ENCODE measurements around the gene BCAS1. TPM values are rescaled to one million over a fixed set of nuclear protein-coding genes. Genes with fewer than 3 reads are reported as not detected.
A peak's percentile ranks its signal among the peaks of the same experiment; 100 is the strongest.

BCAS1 gene
- total RNA-seq, 3 donors from 2014 or later, result 39.4 to 191 (median 101) TPM

GRCh38 chr20:53920647-53921245, 149.6 kb downstream of the BCAS1 start:
- no peak for DNase-seq
- peaks cover 20% of the 10 kb centered on the region for H3K4me1 ChIP-seq (ENCODE audit: low read depth)
- no peak for TF ChIP-seq CTCF (IDR thresholded peaks at IDR 0.05)
- ATAC-seq, result no peak
- H3K9me3 ChIP-seq, result no peaks in the 10 kb centered on the region
- intact Hi-C loops (cut with DNase I, micrococcal nuclease), result no loop called here
- H3K36me3 ChIP-seq (ENCODE audit: low read depth), result no peaks in the 10 kb centered on the region
- no peak overlapping the region for H3K4me3 ChIP-seq

GRCh38 chr20:53919886-53920285, 150.5 kb downstream of the BCAS1 start:
- H3K4me1 ChIP-seq (ENCODE audit: low read depth), result peaks cover 22% of the 10 kb centered on the region
- H3K9me3 ChIP-seq, result no peaks in the 10 kb centered on the region
- no peak for ATAC-seq
- no peak for DNase-seq
- intact Hi-C loops (cut with DNase I, micrococcal nuclease), result loop anchor here in 1 of 2 donors (5.0 kb wide), 1 partner anchor 343 kb away; no protein-coding TSS in a partner anchor
- TF ChIP-seq CTCF (IDR thresholded peaks at IDR 0.05), result no peak
- H3K4me3 ChIP-seq, result no peak overlapping the region
- H3K36me3 ChIP-seq (ENCODE audit: low read depth), result no peaks in the 10 kb centered on the region

GRCh38 chr20:53918949-53919361, 151.4 kb downstream of the BCAS1 start:
- intact Hi-C loops (cut with DNase I, micrococcal nuclease), result loop anchor here in 1 of 2 donors (5.0 kb wide), 1 partner anchor 342 kb away; no protein-coding TSS in a partner anchor
- TF ChIP-seq CTCF (IDR thresholded peaks at IDR 0.05), result no peak
- peak in 1 of 3 donors; percentile 41 for DNase-seq

GRCh38 chr20:53918020-53918311, 152.4 kb downstream of the BCAS1 start:
- intact Hi-C loops (cut with DNase I, micrococcal nuclease), result loop anchor here in 1 of 2 donors (5.0 kb wide), 1 partner anchor 341 kb away; no protein-coding TSS in a partner anchor
- H3K4me1 ChIP-seq (ENCODE audit: low read depth), result peaks cover 24% of the 10 kb centered on the region
- ATAC-seq (no peak), DNase-seq (no peak)
- H3K36me3 ChIP-seq (ENCODE audit: low read depth), result no peaks in the 10 kb centered on the region
- no peak overlapping the region for H3K4me3 ChIP-seq
- no peak for TF ChIP-seq CTCF (IDR thresholded peaks at IDR 0.05)
- H3K9me3 ChIP-seq, result no peaks in the 10 kb centered on the region

More at GRCh38 chr20:53918949-53919361, 151.4 kb downstream of the BCAS1 start:
- no peaks in the 10 kb centered on the region for H3K9me3 ChIP-seq
- no peak for ATAC-seq
- no peak overlapping the region for H3K4me3 ChIP-seq
- H3K4me1 ChIP-seq (ENCODE audit: low read depth), result peaks cover 28% of the 10 kb centered on the region
- H3K36me3 ChIP-seq (ENCODE audit: low read depth), result no peaks in the 10 kb centered on the region

- Histone ChIP-seq H3K4me3 (no peak overlapping the region), H3K9me3 (no peaks in the 10 kb centered on the region), H3K36me3 (ENCODE audit: low read depth) (no peaks in the 10 kb centered on the region), H3K4me1 (ENCODE audit: low read depth) (peaks cover 24% of the 10 kb centered on the region)
- no peak for TF ChIP-seq CTCF (IDR thresholded peaks at IDR 0.05)
- intact Hi-C loops (cut with DNase I, micrococcal nuclease), result loop anchor here in 1 of 2 donors (5.0 kb wide), 1 partner anchor 340 kb away; no protein-coding TSS in a partner anchor
- ATAC-seq (peak; percentile 58), DNase-seq (peak; percentile 67 to 73 (median 67))
Observed at GRCh38 chr20:53917145-53918019, 153.0 kb downstream of the BCAS1 start.
